Vagina (tissue), 2 donors: Measurements from ENCODE around the gene COL24A1.

Source experiments
- POLR2A ChIP-seq, 2 donors: fragments of 450-650 bp; IDR thresholded peaks; one replicate each; pipeline ENCODE4 v1.6.1; 2017; ENCODE audit warnings: antibody characterized with exemption in 2 of 2, mild to moderate bottlenecking in 2 of 2, moderate library complexity in 2 of 2
- TF ChIP-seq, protein P1 (sequence below), 3 experiments: fragments of 450-650 bp in 2 of 3; fragments of 200-600 bp in 1 of 3; sonication (generic) in 1 of 3; IDR thresholded peaks; one replicate each; pipeline ENCODE4 v1.5.1; 2017 to 2019; ENCODE audit warnings: antibody characterized with exemption in 3 of 3, mild to moderate bottlenecking in 2 of 3, moderate library complexity in 2 of 3

GRCh38 chr1:85933961-85934360 is 222.6 kb downstream of the COL24A1 start:
- no peak for TF ChIP-seq POLR2A (IDR thresholded peaks at IDR 0.05)
- TF ChIP-seq, protein P1, sequence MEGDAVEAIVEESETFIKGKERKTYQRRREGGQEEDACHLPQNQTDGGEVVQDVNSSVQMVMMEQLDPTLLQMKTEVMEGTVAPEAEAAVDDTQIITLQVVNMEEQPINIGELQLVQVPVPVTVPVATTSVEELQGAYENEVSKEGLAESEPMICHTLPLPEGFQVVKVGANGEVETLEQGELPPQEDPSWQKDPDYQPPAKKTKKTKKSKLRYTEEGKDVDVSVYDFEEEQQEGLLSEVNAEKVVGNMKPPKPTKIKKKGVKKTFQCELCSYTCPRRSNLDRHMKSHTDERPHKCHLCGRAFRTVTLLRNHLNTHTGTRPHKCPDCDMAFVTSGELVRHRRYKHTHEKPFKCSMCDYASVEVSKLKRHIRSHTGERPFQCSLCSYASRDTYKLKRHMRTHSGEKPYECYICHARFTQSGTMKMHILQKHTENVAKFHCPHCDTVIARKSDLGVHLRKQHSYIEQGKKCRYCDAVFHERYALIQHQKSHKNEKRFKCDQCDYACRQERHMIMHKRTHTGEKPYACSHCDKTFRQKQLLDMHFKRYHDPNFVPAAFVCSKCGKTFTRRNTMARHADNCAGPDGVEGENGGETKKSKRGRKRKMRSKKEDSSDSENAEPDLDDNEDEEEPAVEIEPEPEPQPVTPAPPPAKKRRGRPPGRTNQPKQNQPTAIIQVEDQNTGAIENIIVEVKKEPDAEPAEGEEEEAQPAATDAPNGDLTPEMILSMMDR (IDR thresholded peaks at IDR 0.05), result no peak
